Left ventricle myocardium inferior (tissue), 1 donor: ENCODE data around the gene FLRT1. TPM values are rescaled to one million over a fixed set of nuclear protein-coding genes. Genes with fewer than 3 reads are reported as not detected.
A peak's percentile ranks its signal among the peaks of the same experiment; 100 is the strongest.

ENCODE experiments used
- DNase-seq: peaks from one replicate; pipeline ENCODE4 v3.0.0-alpha.2; 2020
- H3K27ac ChIP-seq: fragments of 200-600 bp; replicated peaks from 2 replicates; pipeline ENCODE4 v1.8.0; 2021
- H3K27me3 ChIP-seq: fragments of 200-600 bp; 2 replicates; pipeline ENCODE4 v1.8.0; 2021; ENCODE audit warnings: low read depth
- H3K36me3 ChIP-seq: fragments of 200-600 bp; 2 replicates; pipeline ENCODE4 v1.8.0; 2021
- H3K4me1 ChIP-seq: fragments of 200-600 bp; 2 replicates; pipeline ENCODE4 v1.8.0; 2021
- H3K4me3 ChIP-seq: fragments of 200-600 bp; 2 replicates; pipeline ENCODE4 v1.8.0; 2021; ENCODE audit warnings: mild to moderate bottlenecking, moderate library complexity
- H3K9me3 ChIP-seq: fragments of 200-600 bp; replicated peaks from 2 replicates; pipeline ENCODE4 v1.8.0; 2021
- CTCF ChIP-seq: fragments of 200-600 bp; IDR thresholded peaks from 2 replicates; pipeline ENCODE4 v1.8.0; 2021; ENCODE audit warnings: antibody characterized with exemption, mild to moderate bottlenecking, borderline replicate concordance
- intact Hi-C: fragments of 100-400 bp; cut with micrococcal nuclease; formaldehyde crosslinking; loops from one replicate; pipeline ENCODE4 v1.11.0; 2022
- total RNA-seq: library from RNA; stranded (reverse); fragmentation: NEBNext Ultra II Directional; extraction: Animal tissue kit (Norgen Biotek cat#: 25700); gene quantifications from one replicate; pipeline ENCODE4 v1.2.1, GENCODE V29; 2021
- donor health status: DM: no; HTN: yes; CAD: no; lungs with severe emphysema.

The FLRT1 gene
- total RNA-seq, 1 donor from 2014 or later: 0.44 TPM

- no peaks in the 10 kb centered on the region for H3K36me3 ChIP-seq
- H3K27ac ChIP-seq: no peak overlapping the region
- TF ChIP-seq CTCF: no peak
- intact Hi-C loops: no loop called here
- H3K27me3 ChIP-seq: no peaks in the 10 kb centered on the region
- no peaks in the 10 kb centered on the region for H3K9me3 ChIP-seq
- H3K4me1 ChIP-seq: peaks cover 23% of the 10 kb centered on the region
- DNase-seq: no peak
- H3K4me3 ChIP-seq: no peak overlapping the region
These were observed 19.5 kb upstream of the FLRT1 start for GRCh38 chr11:64015935-64016845.

GRCh38 chr11:64017945-64018224 is 17.8 kb upstream of the FLRT1 start:
- TF ChIP-seq CTCF: no peak
- Histone ChIP-seq H3K27ac (no peak overlapping the region), H3K4me1 (peaks cover 27% of the 10 kb centered on the region), H3K27me3 (no peaks in the 10 kb centered on the region), H3K9me3 (no peaks in the 10 kb centered on the region), H3K4me3 (no peak overlapping the region), H3K36me3 (no peaks in the 10 kb centered on the region)
- no peak for DNase-seq
- intact Hi-C loops: no loop called here

- no peak for DNase-seq
- H3K27me3 ChIP-seq: no peaks in the 10 kb centered on the region
- TF ChIP-seq CTCF: no peak
- no peaks in the 10 kb centered on the region for H3K9me3 ChIP-seq
- peaks cover 27% of the 10 kb centered on the region for H3K4me1 ChIP-seq
- no peak overlapping the region for H3K27ac ChIP-seq
- no peak overlapping the region for H3K4me3 ChIP-seq
- intact Hi-C loops: no loop called here
- no peaks in the 10 kb centered on the region for H3K36me3 ChIP-seq
These were observed 17.4 kb upstream of the FLRT1 start for GRCh38 chr11:64018310-64018709.

GRCh38 chr11:64019106-64020037 is 16.4 kb upstream of the FLRT1 start:
- TF ChIP-seq CTCF: no peak
- no peaks in the 10 kb centered on the region for H3K36me3 ChIP-seq
- peak overlapping the region; percentile 71 for H3K27ac ChIP-seq
- H3K4me1 ChIP-seq: peaks cover 36% of the 10 kb centered on the region
- H3K9me3 ChIP-seq: no peaks in the 10 kb centered on the region
- peak overlapping the region; percentile 25 for H3K4me3 ChIP-seq
- DNase-seq: peak; percentile 59
- H3K27me3 ChIP-seq: no peaks in the 10 kb centered on the region
- intact Hi-C loops: no loop called here

- Histone ChIP-seq H3K27me3 (no peaks in the 10 kb centered on the region), H3K4me1 (peaks cover 38% of the 10 kb centered on the region), H3K36me3 (no peaks in the 10 kb centered on the region), H3K27ac (peak overlapping the region; percentile 55), H3K9me3 (no peaks in the 10 kb centered on the region), H3K4me3 (no peak overlapping the region)
- intact Hi-C loops: no loop called here
- no peak for TF ChIP-seq CTCF
- no peak for DNase-seq
These were observed 14.6 kb upstream of the FLRT1 start for GRCh38 chr11:64020976-64021756.
